Globus pallidus (tissue), 1 donor: ENCODE results near the gene JPH3.
A peak's percentile ranks its signal among the peaks of the same experiment; 100 is the strongest.
"Not testable (repeated sequence)": the region's sequence is repeated elsewhere in the genome, so short reads cannot be mapped to it uniquely, and the experiment has no call there.

Experiments used
- DNase-seq: peaks from one replicate; pipeline ENCODE4 v3.0.0-alpha.2; 2015; ENCODE audit warnings: low spot score

Gene JPH3

GRCh38 chr16:87715658-87716057, 113.3 kb downstream of the JPH3 start:
- DNase-seq: no peak

GRCh38 chr16:87718831-87719230, 116.5 kb downstream of the JPH3 start:
- DNase-seq: not testable (repeated sequence)

GRCh38 chr16:87720446-87720845, 118.1 kb downstream of the JPH3 start:
- DNase-seq: no peak

GRCh38 chr16:87721622-87722585, 119.6 kb downstream of the JPH3 start:
- no peak for DNase-seq

- DNase-seq: no peak
Observed at GRCh38 chr16:87722590-87723225, 120.4 kb downstream of the JPH3 start.

GRCh38 chr16:87723226-87723623, 120.9 kb downstream of the JPH3 start:
- DNase-seq: peak; percentile 90

GRCh38 chr16:87724490-87725291, 122.4 kb downstream of the JPH3 start:
- DNase-seq: no peak

- no peak for DNase-seq
Observed at GRCh38 chr16:87725596-87726235, 123.4 kb downstream of the JPH3 start.

GRCh38 chr16:87726577-87726976, 124.3 kb downstream of the JPH3 start:
- DNase-seq: not testable (repeated sequence)

- no peak for DNase-seq
Observed at GRCh38 chr16:87727346-87727745, 125.0 kb downstream of the JPH3 start.

- no peak for DNase-seq
Observed at GRCh38 chr16:87728026-87728425, 125.7 kb downstream of the JPH3 start.

GRCh38 chr16:87729266-87729954, 127.1 kb downstream of the JPH3 start:
- no peak for DNase-seq

- DNase-seq: no peak
Observed at GRCh38 chr16:87731607-87732006, 129.3 kb downstream of the JPH3 start.

GRCh38 chr16:87733190-87733589, 130.9 kb downstream of the JPH3 start:
- no peak for DNase-seq

GRCh38 chr16:87734644-87735043, 132.3 kb downstream of the JPH3 start:
- no peak for DNase-seq

GRCh38 chr16:87735270-87736007, 133.1 kb downstream of the JPH3 start:
- DNase-seq: no peak

GRCh38 chr16:87736008-87736382, 133.7 kb downstream of the JPH3 start:
- no peak for DNase-seq

GRCh38 chr16:87739801-87740200, 137.5 kb downstream of the JPH3 start:
- no peak for DNase-seq

- no peak for DNase-seq
Observed at GRCh38 chr16:87740441-87740840, 138.1 kb downstream of the JPH3 start.

GRCh38 chr16:87740909-87741424, 138.7 kb downstream of the JPH3 start:
- peak; percentile 91 for DNase-seq
